HT1080 (cell line): ENCODE data around the gene CHRND. TPM values are rescaled to one million over a fixed set of nuclear protein-coding genes. Genes with fewer than 3 reads are reported as not detected.
"Not testable (repeated sequence)": the region's sequence is repeated elsewhere in the genome, so short reads cannot be mapped to it uniquely, and the experiment has no call there.

Experiments
- DNase-seq: peaks from one replicate; pipeline ENCODE4 v3.0.0-alpha.2; 2015; ENCODE audit warnings: low read depth
- total RNA-seq: library from RNA; depleted of rRNA; stranded (reverse); fragments of >200 nt; shearing (Covaris generic); gene quantifications from 2 replicates; pipeline ENCODE4 v1.2.3, GENCODE V29; 2014

The CHRND gene
- total RNA-seq, 1 experiment from 2014 or later: not detected

GRCh38 chr2:232524771-232525170 lies 1.2 kb upstream of the CHRND start:
- no peak for DNase-seq

GRCh38 chr2:232525199-232525598 lies 761 bp upstream of the CHRND start:
- DNase-seq: no peak

- DNase-seq: no peak
Measured at GRCh38 chr2:232526372-232526941, 497 bp downstream of the CHRND start.

- no peak for DNase-seq
Measured at GRCh38 chr2:232527905-232528470, 2.0 kb downstream of the CHRND start.

- peak; percentile 58 for DNase-seq
Measured at GRCh38 chr2:232528746-232529460, 2.9 kb downstream of the CHRND start.

- no peak for DNase-seq
Measured at GRCh38 chr2:232529806-232530547, 4.0 kb downstream of the CHRND start.

GRCh38 chr2:232530626-232531260 lies 4.8 kb downstream of the CHRND start:
- DNase-seq: no peak

- DNase-seq: no peak
Measured at GRCh38 chr2:232532419-232532818, 6.5 kb downstream of the CHRND start.

- DNase-seq: not testable (repeated sequence)
Measured at GRCh38 chr2:232532821-232533220, 6.9 kb downstream of the CHRND start.

- no peak for DNase-seq
Measured at GRCh38 chr2:232533944-232534710, 8.2 kb downstream of the CHRND start.

GRCh38 chr2:232534940-232535651 lies 9.1 kb downstream of the CHRND start:
- no peak for DNase-seq

GRCh38 chr2:232535761-232536530 lies 10.0 kb downstream of the CHRND start:
- no peak for DNase-seq

GRCh38 chr2:232537079-232537478 lies 11.1 kb downstream of the CHRND start:
- DNase-seq: no peak

- DNase-seq: no peak
Measured at GRCh38 chr2:232537499-232537898, 11.5 kb downstream of the CHRND start.

GRCh38 chr2:232538671-232539070 lies 12.7 kb downstream of the CHRND start:
- DNase-seq: no peak

- DNase-seq: no peak
Measured at GRCh38 chr2:232539298-232540231, 13.6 kb downstream of the CHRND start, which contains the start of gene CHRNG. TSS of gene CHRNG (plus strand) at chr2:232539692. CDS start at chr2:232539748, 56 bp downstream.

GRCh38 chr2:232540441-232541041 lies 14.6 kb downstream of the CHRND start:
- DNase-seq: no peak
